ENCODE measurements around the gene SLAMF6. TPM values are rescaled to one million over a fixed set of nuclear protein-coding genes. Genes with fewer than 3 reads are reported as not detected.

Gene SLAMF6
- total and polyA plus RNA-seq, 10 of the 15 experiments (the other 5 are each of a cell fraction or from before 2014, with no cell fraction given): 20.5 to 89.6 (median 36.5) TPM

DNA sequence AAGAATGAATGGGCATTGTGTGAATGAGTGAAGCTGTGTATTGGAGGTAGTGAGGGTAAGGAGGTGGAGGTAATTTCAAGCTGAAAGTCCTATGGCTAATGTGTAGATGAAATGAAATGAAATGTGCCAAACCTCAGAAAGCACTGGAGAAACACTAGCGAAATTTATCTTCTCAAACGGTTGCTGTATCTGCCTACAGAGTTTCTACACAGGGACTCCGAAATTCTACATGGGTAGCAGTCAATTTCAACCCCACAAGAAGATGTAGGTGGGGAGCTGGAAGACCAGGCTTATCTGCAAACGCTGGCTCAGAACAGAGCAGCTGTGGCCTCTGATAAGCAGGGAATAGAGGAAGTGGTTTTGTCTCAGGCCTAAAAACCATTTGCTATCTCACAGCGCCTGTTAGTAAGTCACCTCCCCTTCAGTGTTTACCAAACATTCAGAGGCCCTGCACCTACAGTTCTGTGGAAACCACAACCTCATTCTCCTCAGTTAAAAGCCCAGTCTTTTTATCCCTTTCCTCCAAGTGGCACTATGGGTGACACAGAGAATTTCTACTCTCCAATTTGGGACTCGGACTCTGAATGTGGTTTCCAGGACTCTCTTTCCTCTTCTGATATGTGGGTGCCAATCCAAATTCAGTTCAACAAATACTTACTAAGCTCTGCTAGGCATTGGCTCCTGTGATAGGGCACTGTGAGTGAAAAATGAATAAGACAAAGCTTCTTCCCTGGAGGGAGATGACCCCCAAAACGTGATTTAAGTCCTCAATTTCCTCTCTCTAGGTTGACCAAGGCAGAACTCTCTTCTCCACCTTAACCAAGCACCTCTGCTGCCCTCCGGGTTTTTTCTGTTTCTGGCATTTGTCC lies 17.2 kb upstream of the SLAMF6 start:
- H3K79me2 ChIP-seq (ENCODE audit: control insufficient read depth, insufficient read depth, low read length): no peaks in the 10 kb centered on the region
- POLR2A ChIA-PET: interaction anchor here (0.8 to 3.8 kb wide), 20 partner anchors 9 to 110 kb away, joined by 3 to 34 read pairs (median 4); partner anchors contain the start of gene SLAMF6
- H3K27ac ChIP-seq (ENCODE audit: control insufficient read depth, insufficient read depth): peak overlapping the region; percentile 92
- SMC1A ChIA-PET (ENCODE audit: uncharacterized antibody, unreplicated experiment): interaction anchor here (0.5 to 23.5 kb wide), 30 partner anchors 9 to 412 kb away, joined by 3 to 735 read pairs (median 4); partner anchors contain the start of genes CD84 and SLAMF6
- intact Hi-C loops (cut with micrococcal nuclease; ENCODE audit: unreplicated experiment): no loop called here
- RAD21 ChIA-PET (ENCODE audit: unreplicated experiment): interaction anchor here (0.7 to 6.6 kb wide), 29 partner anchors 9 to 236 kb away, joined by 3 to 76 read pairs (median 6); partner anchors contain the start of gene SLAMF6
- peak; percentile 95 for DNase-seq (ENCODE audit: low read depth, low spot score)
- H3K9me3 ChIP-seq (replicated peaks; ENCODE audit: control insufficient read depth, insufficient read depth, low read length): peaks cover 2% of the 10 kb centered on the region
- H3K4me1 ChIP-seq (ENCODE audit: control insufficient read depth, insufficient read depth, low read length): peaks cover 23% of the 10 kb centered on the region
- peak; percentile 95 for ATAC-seq
- CTCF ChIA-PET: interaction anchor here (0.9 to 19.8 kb wide), 22 partner anchors 9 to 450 kb away, joined by 3 to 355 read pairs (median 4); partner anchors contain the start of genes CD84 and SLAMF6
- H3K4me3 ChIP-seq: peak overlapping the region; percentile 38; the same call in 1 of the 2 replicates
- H4K20me1 ChIP-seq (ENCODE audit: control insufficient read depth, insufficient read depth): no peaks in the 10 kb centered on the region
- no peaks in the 10 kb centered on the region for H3K36me3 ChIP-seq (ENCODE audit: control insufficient read depth in 2 of 2, insufficient read depth in 2 of 2, low read length in 1 of 2)
- peak overlapping the region; percentile 71 for H2AFZ ChIP-seq (ENCODE audit: control insufficient read depth, low read depth, low read length)
- in situ Hi-C loops (cut with MboI): no loop called here
- peak overlapping the region; percentile 71 for H3K9ac ChIP-seq (ENCODE audit: control insufficient read depth, insufficient read depth, low read length)
- WGBS (ENCODE audit: insufficient coverage, insufficient replicate concordance, low lambda C conversion rate, missing lambda C conversion rate): 2% methylated on average over 8 of the region's 8 CpGs
- BruUV-seq (replicated peaks): TSS peak; percentile 83
- no peaks in the 10 kb centered on the region for H3K27me3 ChIP-seq (replicated peaks in 1 of 2; ENCODE audit: control insufficient read depth in 2 of 2, insufficient read depth in 2 of 2, low read length in 1 of 2)
- peak; percentile 91 for FAIRE-seq
- peak overlapping the region; percentile 73 for H3K4me2 ChIP-seq (ENCODE audit: control insufficient read depth, insufficient read depth)
- TF ChIP-seq, protein P1, sequence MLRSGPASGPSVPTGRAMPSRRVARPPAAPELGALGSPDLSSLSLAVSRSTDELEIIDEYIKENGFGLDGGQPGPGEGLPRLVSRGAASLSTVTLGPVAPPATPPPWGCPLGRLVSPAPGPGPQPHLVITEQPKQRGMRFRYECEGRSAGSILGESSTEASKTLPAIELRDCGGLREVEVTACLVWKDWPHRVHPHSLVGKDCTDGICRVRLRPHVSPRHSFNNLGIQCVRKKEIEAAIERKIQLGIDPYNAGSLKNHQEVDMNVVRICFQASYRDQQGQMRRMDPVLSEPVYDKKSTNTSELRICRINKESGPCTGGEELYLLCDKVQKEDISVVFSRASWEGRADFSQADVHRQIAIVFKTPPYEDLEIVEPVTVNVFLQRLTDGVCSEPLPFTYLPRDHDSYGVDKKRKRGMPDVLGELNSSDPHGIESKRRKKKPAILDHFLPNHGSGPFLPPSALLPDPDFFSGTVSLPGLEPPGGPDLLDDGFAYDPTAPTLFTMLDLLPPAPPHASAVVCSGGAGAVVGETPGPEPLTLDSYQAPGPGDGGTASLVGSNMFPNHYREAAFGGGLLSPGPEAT (IDR thresholded peaks at IDR 0.05; ENCODE audit: low read depth): peak; percentile 85
- TF ChIP-seq ATF7 (IDR thresholded peaks at IDR 0.05; ENCODE audit: low read depth): peak; percentile 64
- TF ChIP-seq POLR2AphosphoS2 (IDR thresholded peaks at IDR 0.05; ENCODE audit: low read depth, low read length): 0 out of 2 replicates have a peak, but pooled peaks have one; percentile 44
- peak; percentile 14; the same call in 1 of the 2 replicates for TF ChIP-seq ZSCAN29 (IDR thresholded peaks at IDR 0.05)
- TF ChIP-seq SMAD1 (IDR thresholded peaks at IDR 0.05; ENCODE audit: low read depth, partially characterized antibody): peak; percentile 76
- peak; percentile 61; the same call in 1 of the 2 replicates for TF ChIP-seq ZNF24 (IDR thresholded peaks at IDR 0.05)
- peak; percentile 66 for TF ChIP-seq MEF2B (IDR thresholded peaks at IDR 0.05; ENCODE audit: partially characterized antibody, poor library complexity, severe bottlenecking)
- TF ChIP-seq NRF1 (conservative IDR thresholded peaks at IDR 0.05; ENCODE audit: low read depth, low read length): no peak
- peak; percentile 66 for TF ChIP-seq POLR2A (IDR thresholded peaks at IDR 0.05; ENCODE audit: low read depth, low read length)
- peak; percentile 16 for TF ChIP-seq BACH1 (IDR thresholded peaks at IDR 0.05; ENCODE audit: borderline replicate concordance)
- peak; percentile 20 for TF ChIP-seq KLF5 (IDR thresholded peaks at IDR 0.05; ENCODE audit: partially characterized antibody)
- TF ChIP-seq HDAC2 (IDR thresholded peaks at IDR 0.05): no peak
- peak; percentile 75; the same call in 1 of the 2 replicates for TF ChIP-seq ZBED1 (IDR thresholded peaks at IDR 0.05; ENCODE audit: borderline replicate concordance)
- TF ChIP-seq HDGF (IDR thresholded peaks at IDR 0.05): 0 out of 2 replicates have a peak, but pooled peaks have one; percentile 55
- TF ChIP-seq PAX5 (IDR thresholded peaks at IDR 0.05; ENCODE audit: borderline replicate concordance, low read depth, low read length): peak; percentile 68; the same call in 1 of the 2 replicates
- TF ChIP-seq RCOR1 (conservative IDR thresholded peaks at IDR 0.05; ENCODE audit: low read depth, low read length): 0 out of 2 replicates have a peak, but pooled peaks have one; percentile 74
- no peak for TF ChIP-seq CBX3 (IDR thresholded peaks at IDR 0.05; ENCODE audit: borderline replicate concordance, low read depth)
- peak; percentile 89 for TF ChIP-seq CBFB (IDR thresholded peaks at IDR 0.05; ENCODE audit: low read depth)
- no peak for TF ChIP-seq SREBF1 (IDR thresholded peaks at IDR 0.05; ENCODE audit: low read length)
- no peak for TF ChIP-seq CHD4 (IDR thresholded peaks at IDR 0.05)
